Measurements from ENCODE around the gene MAML3. TPM values are rescaled to one million over a fixed set of nuclear protein-coding genes. Genes with fewer than 3 reads are reported as not detected.

Gene MAML3
- total and polyA plus RNA-seq, 10 donors, result 0.63 to 18.4 (median 12.7) TPM

GRCh38 chr4:139987502-139987850, 166.5 kb downstream of the MAML3 start:
- intact Hi-C loops (cut with DNase I; ENCODE audit: low total_unique reads), result no loop called here
- Histone ChIP-seq H3K4me3 (no peak overlapping the region), H3K4me1 (peaks cover 0 to 6% (median 0%) of the 10 kb centered on the region in 6 donors), H3K27me3 (replicated peaks in 1 of 7) (no peaks in the 10 kb centered on the region), H3K27ac (no peak overlapping the region), H3K36me3 (no peaks in the 10 kb centered on the region), H3K9me3 (no peaks in the 10 kb centered on the region)
- no peak for DNase-seq
- no peak for TF ChIP-seq POLR2A (IDR thresholded peaks at IDR 0.05)
- no peak for TF ChIP-seq POLR2AphosphoS5 (IDR thresholded peaks at IDR 0.05)
- TF ChIP-seq CTCF (IDR thresholded peaks at IDR 0.05 in 8 of 11, conservative IDR thresholded peaks at IDR 0.05 in 3 of 11), result no peak
- 85 to 93% (median 89%) methylated on average over 7 of the region's 7 CpGs for WGBS, 5 donors

GRCh38 chr4:139986689-139987501, 167.1 kb downstream of the MAML3 start:
- intact Hi-C loops (cut with DNase I; ENCODE audit: low total_unique reads), result no loop called here
- Histone ChIP-seq H3K36me3 (no peaks in the 10 kb centered on the region), H3K9me3 (no peaks in the 10 kb centered on the region), H3K27me3 (replicated peaks in 1 of 7) (no peaks in the 10 kb centered on the region), H3K4me1 (peaks cover 0 to 6% (median 2%) of the 10 kb centered on the region in 6 donors), H3K4me3 (no peak overlapping the region), H3K27ac (no peak overlapping the region)
- no peak for TF ChIP-seq POLR2AphosphoS5 (IDR thresholded peaks at IDR 0.05)
- no peak for TF ChIP-seq CTCF (IDR thresholded peaks at IDR 0.05 in 8 of 11, conservative IDR thresholded peaks at IDR 0.05 in 3 of 11)
- no peak for TF ChIP-seq POLR2A (IDR thresholded peaks at IDR 0.05)
- WGBS, 5 donors, result 80 to 91% (median 86%) methylated on average over 13 of the region's 13 CpGs
- DNase-seq, result no peak

- H3K4me1 ChIP-seq, result peaks cover 0 to 6% (median 2%) of the 10 kb centered on the region in 6 donors
- H3K9me3 ChIP-seq, result no peaks in the 10 kb centered on the region
- WGBS, 5 donors, result 73 to 89% (median 86%) methylated on average over 5 of the region's 5 CpGs
- no peak for TF ChIP-seq POLR2A (IDR thresholded peaks at IDR 0.05)
- no peak for TF ChIP-seq CTCF (IDR thresholded peaks at IDR 0.05 in 8 of 11, conservative IDR thresholded peaks at IDR 0.05 in 3 of 11)
- TF ChIP-seq POLR2AphosphoS5 (IDR thresholded peaks at IDR 0.05), result no peak
- intact Hi-C loops (cut with DNase I; ENCODE audit: low total_unique reads), result no loop called here
- H3K36me3 ChIP-seq, result no peaks in the 10 kb centered on the region
- H3K27ac ChIP-seq, result no peak overlapping the region
- no peak for DNase-seq
- H3K27me3 ChIP-seq (replicated peaks in 1 of 7), result no peaks in the 10 kb centered on the region
- H3K4me3 ChIP-seq, result no peak overlapping the region
These were observed 167.9 kb downstream of the MAML3 start for GRCh38 chr4:139986106-139986505.

GRCh38 chr4:139985401-139985800, 168.6 kb downstream of the MAML3 start:
- no peak overlapping the region for H3K27ac ChIP-seq

More at GRCh38 chr4:139985401-139985800, 168.6 kb downstream of the MAML3 start:
- intact Hi-C loops (cut with DNase I; ENCODE audit: low total_unique reads), result no loop called here
- Histone ChIP-seq H3K4me3 (no peak overlapping the region), H3K36me3 (no peaks in the 10 kb centered on the region), H3K27me3 (replicated peaks in 1 of 7) (no peaks in the 10 kb centered on the region), H3K9me3 (no peaks in the 10 kb centered on the region), H3K4me1 (peaks cover 0 to 6% (median 2%) of the 10 kb centered on the region in 6 donors)
- TF ChIP-seq POLR2AphosphoS5 (IDR thresholded peaks at IDR 0.05) (no peak), POLR2A (IDR thresholded peaks at IDR 0.05) (no peak), CTCF (IDR thresholded peaks at IDR 0.05 in 8 of 11, conservative IDR thresholded peaks at IDR 0.05 in 3 of 11) (no peak)
- no peak for DNase-seq

All from spleen (tissue), 11 donors.